ENCODE measurements around the gene SYNJ1.
"Not testable (repeated sequence)": the region's sequence is repeated elsewhere in the genome, so short reads cannot be mapped to it uniquely, and the experiment has no call there.

The SYNJ1 gene

GRCh38 chr21:32648165-32648564, 79.6 kb downstream of the SYNJ1 start:
- no peak for DNase-seq
- H3K36me3 ChIP-seq, result peaks cover 33 to 80% (median 39%) of the 10 kb centered on the region in 3 donors
- intact Hi-C loops (cut with DNase I; ENCODE audit: low total_unique reads), result no loop called here
- no peaks in the 10 kb centered on the region for H3K9me3 ChIP-seq
- no peak overlapping the region for H3K27ac ChIP-seq
- H3K4me1 ChIP-seq, result no peaks in the 10 kb centered on the region
- TF ChIP-seq CTCF (IDR thresholded peaks at IDR 0.05), result no peak
- H3K27me3 ChIP-seq, result no peaks in the 10 kb centered on the region
- H3K4me3 ChIP-seq, result no peak overlapping the region

GRCh38 chr21:32645261-32646182, 82.3 kb downstream of the SYNJ1 start:
- TF ChIP-seq CTCF (IDR thresholded peaks at IDR 0.05), result no peak
- intact Hi-C loops (cut with DNase I; ENCODE audit: low total_unique reads), result no loop called here

GRCh38 chr21:32641710-32642698, 85.8 kb downstream of the SYNJ1 start:
- Histone ChIP-seq H3K27ac (no peak overlapping the region), H3K27me3 (no peaks in the 10 kb centered on the region), H3K36me3 (peaks cover 62 to 93% (median 75%) of the 10 kb centered on the region in 3 donors), H3K9me3 (no peaks in the 10 kb centered on the region), H3K4me1 (no peaks in the 10 kb centered on the region), H3K4me3 (no peak overlapping the region)
- intact Hi-C loops (cut with DNase I; ENCODE audit: low total_unique reads), result no loop called here
- no peak for TF ChIP-seq CTCF (IDR thresholded peaks at IDR 0.05)
- DNase-seq, result no peak

More at GRCh38 chr21:32645261-32646182, 82.3 kb downstream of the SYNJ1 start:
- no peaks in the 10 kb centered on the region for H3K9me3 ChIP-seq
- H3K36me3 ChIP-seq, result peaks cover 47 to 93% (median 59%) of the 10 kb centered on the region in 3 donors
- H3K4me3 ChIP-seq, result no peak overlapping the region
- H3K27me3 ChIP-seq, result no peaks in the 10 kb centered on the region
- no peak for DNase-seq
- no peak overlapping the region for H3K27ac ChIP-seq
- no peaks in the 10 kb centered on the region for H3K4me1 ChIP-seq

- DNase-seq, result no peak
- no peak overlapping the region for H3K27ac ChIP-seq
- intact Hi-C loops (cut with DNase I; ENCODE audit: low total_unique reads), result no loop called here
- no peak overlapping the region for H3K4me3 ChIP-seq
- TF ChIP-seq CTCF (IDR thresholded peaks at IDR 0.05), result no peak
- H3K36me3 ChIP-seq, result peaks cover 19 to 22% (median 21%) of the 10 kb centered on the region in 3 donors
- peaks cover 0 to 4% of the 10 kb centered on the region in 2 donors for H3K27me3 ChIP-seq
- no peaks in the 10 kb centered on the region for H3K9me3 ChIP-seq
- no peaks in the 10 kb centered on the region for H3K4me1 ChIP-seq
Observed at GRCh38 chr21:32626621-32627196, 101.1 kb downstream of the SYNJ1 start.

- not testable (repeated sequence) for DNase-seq, H3K4me3 ChIP-seq, H3K27ac ChIP-seq, H3K27me3 ChIP-seq, H3K4me1 ChIP-seq, H3K9me3 ChIP-seq, H3K36me3 ChIP-seq
- intact Hi-C loops (cut with DNase I; ENCODE audit: low total_unique reads), result loop anchor here (10.0 kb wide), 1 partner anchor 157 kb away; the partner anchor contains the start of gene PAXBP1
Observed at GRCh38 chr21:32618218-32618617, 109.6 kb downstream of the SYNJ1 start.
